ENCODE measurements around the gene FRMD6. TPM values are rescaled to one million over a fixed set of nuclear protein-coding genes. Genes with fewer than 3 reads are reported as not detected.

Gene FRMD6
- total and polyA plus RNA-seq, 9 of the 15 experiments (the other 6 are each of a cell fraction or from before 2014, with no cell fraction given), result 0.11 to 0.92 (median 0.53) TPM

DNA sequence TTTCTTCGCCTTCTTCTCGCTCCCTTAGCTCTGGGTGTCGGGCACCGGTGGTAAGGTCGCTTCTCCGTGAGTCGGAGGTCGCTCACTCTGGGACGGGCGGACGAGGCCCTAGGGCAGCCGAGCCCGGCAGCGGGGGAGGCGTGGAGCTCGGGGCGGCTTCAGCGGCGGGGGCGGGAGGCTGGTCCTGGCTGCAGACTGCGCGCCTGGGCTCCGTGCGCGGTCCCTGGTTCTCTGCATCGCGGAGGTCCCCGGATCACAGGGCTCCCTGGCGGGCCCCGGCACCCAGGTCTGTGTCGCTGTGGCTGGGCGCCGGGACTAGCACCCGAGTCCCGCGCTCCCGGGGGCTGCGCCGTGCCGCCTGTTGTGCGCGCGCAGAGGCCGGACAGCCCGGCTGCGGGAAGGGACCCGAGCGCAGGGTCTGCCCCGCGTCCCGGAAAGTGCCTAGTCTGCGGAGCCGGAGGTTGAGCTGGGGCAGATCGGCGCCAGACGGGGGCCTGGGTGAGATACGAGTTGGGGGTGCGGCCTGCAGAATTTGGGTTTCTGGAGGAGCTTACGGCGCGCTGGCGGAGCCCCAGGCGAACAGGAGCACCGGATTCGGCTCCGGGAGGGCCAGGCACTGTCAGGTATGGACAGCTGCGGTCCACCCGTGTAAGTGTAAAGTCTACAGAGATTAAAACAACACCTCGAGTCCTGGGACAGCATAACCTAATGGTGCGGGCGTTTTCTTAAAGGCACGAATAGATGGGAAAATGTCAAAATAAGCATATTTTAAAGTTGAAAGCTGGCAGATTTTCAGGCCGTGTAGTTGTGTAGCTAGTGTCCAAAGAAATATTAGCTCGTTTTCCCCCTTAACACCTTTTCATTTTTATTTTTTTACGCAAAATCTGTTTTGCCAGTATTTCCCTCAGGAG lies 713 bp downstream of the FRMD6 start:
- CTCF ChIA-PET (ENCODE audit: low intra/inter-chr PET ratio), result no interaction called here
- in situ Hi-C loops (cut with MboI) (no loop called here), intact Hi-C loops (cut with micrococcal nuclease) (no loop called here)
- H3K27ac ChIP-seq (ENCODE audit: extremely low read depth, low read depth, low read length), result no peak overlapping the region
- H4K20me1 ChIP-seq (replicated peaks; ENCODE audit: control insufficient read depth, insufficient read depth, low read length), result no peaks in the 10 kb centered on the region
- no peaks in the 10 kb centered on the region for H3K79me2 ChIP-seq (ENCODE audit: control insufficient read depth, insufficient read depth, low read length)
- ATAC-seq (peak; percentile 70), DNase-seq (ENCODE audit: extremely low read depth in 1 of 4, low spot score in 3 of 4) (peak in 2 of 4 experiments; percentile 11 to 17), FAIRE-seq (no peak)
- H3K9me1 ChIP-seq (ENCODE audit: control insufficient read depth, insufficient read depth, low read length), result no peaks in the 10 kb centered on the region
- H3K4me2 ChIP-seq (ENCODE audit: insufficient read depth, low read length), result peak overlapping the region; percentile 75
- no peaks in the 10 kb centered on the region; a peak in 2 of 5 replicates for H3K27me3 ChIP-seq (ENCODE audit: control insufficient read depth in 2 of 2, insufficient read depth in 2 of 2, low read length in 2 of 2)
- H3K4me1 ChIP-seq (replicated peaks in 1 of 2; ENCODE audit: control insufficient read depth in 2 of 2, insufficient read depth in 2 of 2, low read length in 2 of 2), result peaks cover 3 to 20% of the 10 kb centered on the region in 2 experiments; a peak in 3 of 5 replicates
- peak overlapping the region; percentile 56 for H3K4me3 ChIP-seq
- no TSS peak for BruUV-seq (replicated peaks)
- H3K9me3 ChIP-seq (replicated peaks; ENCODE audit: control insufficient read depth, insufficient read depth, low read depth, low read length), result no peaks in the 10 kb centered on the region
- WGBS (ENCODE audit: insufficient coverage, low coverage, missing lambda C conversion rate), result 6% methylated on average over 11 of the region's 75 CpGs
- H3K36me3 ChIP-seq (ENCODE audit: control insufficient read depth, insufficient read depth, low read length), result no peaks in the 10 kb centered on the region
- POLR2A ChIA-PET, result interaction anchor here (0.6 to 1.5 kb wide), 2 partner anchors 43 to 85 kb away, joined by 3 to 4 read pairs; no protein-coding TSS in a partner anchor
- H3K9ac ChIP-seq (ENCODE audit: insufficient read depth in 1 of 2, low read depth in 2 of 2, low read length in 2 of 2), result peak overlapping the region in 1 of 2 experiments; percentile 82; a peak in 2 of 4 replicates
- H2AFZ ChIP-seq (ENCODE audit: low read depth, low read length), result peak overlapping the region; percentile 84
- TF ChIP-seq ZNF696 (CRISPR knock-in tag; conservative IDR thresholded peaks at IDR 0.05), result no peak
- TF ChIP-seq CXXC5 (CRISPR knock-in tag; IDR thresholded peaks at IDR 0.05), result peak; percentile 2; the same call in 1 of the 2 replicates
- TF ChIP-seq CTCF (IDR thresholded peaks at IDR 0.05 in 2 of 3, conservative IDR thresholded peaks at IDR 0.05 in 1 of 3; ENCODE audit: insufficient read depth in 2 of 3, low read depth in 1 of 3, low read length in 3 of 3), result 0 out of 6 replicates have a peak, but pooled peaks of 1 of the 3 experiments have one; percentile 15
- TF ChIP-seq, protein P1, sequence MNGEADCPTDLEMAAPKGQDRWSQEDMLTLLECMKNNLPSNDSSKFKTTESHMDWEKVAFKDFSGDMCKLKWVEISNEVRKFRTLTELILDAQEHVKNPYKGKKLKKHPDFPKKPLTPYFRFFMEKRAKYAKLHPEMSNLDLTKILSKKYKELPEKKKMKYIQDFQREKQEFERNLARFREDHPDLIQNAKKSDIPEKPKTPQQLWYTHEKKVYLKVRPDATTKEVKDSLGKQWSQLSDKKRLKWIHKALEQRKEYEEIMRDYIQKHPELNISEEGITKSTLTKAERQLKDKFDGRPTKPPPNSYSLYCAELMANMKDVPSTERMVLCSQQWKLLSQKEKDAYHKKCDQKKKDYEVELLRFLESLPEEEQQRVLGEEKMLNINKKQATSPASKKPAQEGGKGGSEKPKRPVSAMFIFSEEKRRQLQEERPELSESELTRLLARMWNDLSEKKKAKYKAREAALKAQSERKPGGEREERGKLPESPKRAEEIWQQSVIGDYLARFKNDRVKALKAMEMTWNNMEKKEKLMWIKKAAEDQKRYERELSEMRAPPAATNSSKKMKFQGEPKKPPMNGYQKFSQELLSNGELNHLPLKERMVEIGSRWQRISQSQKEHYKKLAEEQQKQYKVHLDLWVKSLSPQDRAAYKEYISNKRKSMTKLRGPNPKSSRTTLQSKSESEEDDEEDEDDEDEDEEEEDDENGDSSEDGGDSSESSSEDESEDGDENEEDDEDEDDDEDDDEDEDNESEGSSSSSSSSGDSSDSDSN (IDR thresholded peaks at IDR 0.05; ENCODE audit: borderline replicate concordance in 1 of 2, low read depth in 2 of 2, low read length in 2 of 2), result peak in 1 of 2 experiments; percentile 49; a peak in 1 of 4 replicates
- no peak for TF ChIP-seq HIVEP1 (CRISPR knock-in tag; IDR thresholded peaks at IDR 0.05)
- TF ChIP-seq SMAD4 (CRISPR knock-in tag; conservative IDR thresholded peaks at IDR 0.05), result 0 out of 2 replicates have a peak, but pooled peaks have one; percentile 3
- TF ChIP-seq, protein P2, sequence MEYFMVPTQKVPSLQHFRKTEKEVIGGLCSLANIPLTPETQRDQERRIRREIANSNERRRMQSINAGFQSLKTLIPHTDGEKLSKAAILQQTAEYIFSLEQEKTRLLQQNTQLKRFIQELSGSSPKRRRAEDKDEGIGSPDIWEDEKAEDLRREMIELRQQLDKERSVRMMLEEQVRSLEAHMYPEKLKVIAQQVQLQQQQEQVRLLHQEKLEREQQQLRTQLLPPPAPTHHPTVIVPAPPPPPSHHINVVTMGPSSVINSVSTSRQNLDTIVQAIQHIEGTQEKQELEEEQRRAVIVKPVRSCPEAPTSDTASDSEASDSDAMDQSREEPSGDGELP (CRISPR knock-in tag; IDR thresholded peaks at IDR 0.05; ENCODE audit: borderline replicate concordance), result 0 out of 2 replicates have a peak, but pooled peaks have one; percentile 5
- peak; percentile 32 for TF ChIP-seq PRDM10 (IDR thresholded peaks at IDR 0.05; ENCODE audit: partially characterized antibody)
- peak; percentile 80 for TF ChIP-seq EGR1 (conservative IDR thresholded peaks at IDR 0.05)
- no peak for TF ChIP-seq ILF3 (IDR thresholded peaks at IDR 0.05; ENCODE audit: borderline replicate concordance)
